Erythroblast (primary cell): ENCODE data around the gene DPM3.

Experiments
- GATA1 ChIP-seq: IDR thresholded peaks from 2 replicates; pipeline ENCODE4 v1.6.1; 2011; ENCODE audit warnings: low read depth, mild to moderate bottlenecking, control low read depth, low read length, moderate library complexity
- POLR2A ChIP-seq: IDR thresholded peaks from 2 replicates; pipeline ENCODE4 v1.6.1; 2011; ENCODE audit warnings: mild to moderate bottlenecking, low read length

- TF ChIP-seq POLR2A = no peak
- no peak for TF ChIP-seq GATA1
These were observed 15.5 kb downstream of the DPM3 start for GRCh38 chr1:155124503-155125463.
